B cell (primary cell): ENCODE measurements around the gene RHPN2. TPM values are rescaled to one million over a fixed set of nuclear protein-coding genes. Genes with fewer than 3 reads are reported as not detected.
"Not testable (repeated sequence)": the region's sequence is repeated elsewhere in the genome, so short reads cannot be mapped to it uniquely, and the experiment has no call there.

Experiments
- ATAC-seq: fragments of 200-7000 bp; cut with Tn5 transposase; one replicate; pipeline ENCODE4 v1.10.0; 2021; ENCODE audit warnings: low read depth, mild to moderate bottlenecking, moderate number of reproducible peaks, moderate library complexity
- CTCF ChIA-PET: fragments of 350-600 bp; sonication (Branson Sonifier 250); formaldehyde crosslinking; loops from one replicate; lab custom pipeline; 2021; ENCODE audit warnings: antibody characterized with exemption, inconsistent platforms; lab: Charles Lee
- POLR2A ChIA-PET: fragments of 350-600 bp; sonication (Branson Sonifier 250); formaldehyde crosslinking; loops from one replicate; lab custom pipeline; 2021; ENCODE audit warnings: antibody characterized with exemption; lab: Charles Lee
- DNase-seq: peaks from one replicate; pipeline ENCODE4 v3.0.0; 2013
- H2AFZ ChIP-seq: 2 replicates; pipeline ENCODE4 v1.6.1; 2012; ENCODE audit warnings: mild to moderate bottlenecking, low read depth, low read length; ENCODE audit not compliant: insufficient read depth, poor library complexity, severe bottlenecking
- H3K27ac ChIP-seq, 2 donors: 1 replicate in 1 of 2; 2 replicates in 1 of 2; pipeline ENCODE4 v1.5.1; 2012 to 2013; ENCODE audit warnings: low read length in 2 of 2, mild to moderate bottlenecking in 2 of 2, moderate library complexity in 1 of 2
- H3K27me3 ChIP-seq, 4 experiments: fragments of 200-600 bp in 1 of 4; sonication (generic) in 1 of 4; replicated peaks in 1 of 4; 1 replicate in 2 of 4; 2 replicates in 2 of 4; pipeline versions ENCODE4 v1.6.1 to v1.7.0; 2013 to 2016; ENCODE audit warnings: low read length in 3 of 4, mild to moderate bottlenecking in 2 of 4, mixed read lengths in 1 of 4, moderate library complexity in 1 of 4; ENCODE audit not compliant: insufficient read depth in 4 of 4, control insufficient read depth in 3 of 4; ENCODE audit errors: control extremely low read depth in 1 of 4
- H3K36me3 ChIP-seq, 2 experiments: replicated peaks in 1 of 2; 1 replicate in 1 of 2; 2 replicates in 1 of 2; pipeline versions ENCODE4 v1.6.1 to v1.7.1; 2013; ENCODE audit warnings: low read length in 1 of 2; ENCODE audit not compliant: insufficient read depth in 2 of 2, control insufficient read depth in 1 of 2; ENCODE audit errors: control extremely low read depth in 1 of 2, extremely low read depth in 1 of 2
- H3K4me1 ChIP-seq, 2 donors: fragments of 200-600 bp in 1 of 2; sonication (generic) in 1 of 2; 1 replicate in 1 of 2; 2 replicates in 1 of 2; pipeline versions ENCODE4 v1.5.1 to v1.6.1; 2013 to 2017; ENCODE audit warnings: low read length in 2 of 2; ENCODE audit not compliant: control insufficient read depth in 2 of 2, insufficient read depth in 2 of 2
- H3K4me2 ChIP-seq: replicated peaks from 2 replicates; pipeline ENCODE3; 2012; ENCODE audit warnings: mild to moderate bottlenecking, low read depth, low read length; ENCODE audit not compliant: poor library complexity, severe bottlenecking
- H3K4me3 ChIP-seq, 5 experiments: fragments of 200-600 bp in 1 of 5; sonication (generic) in 1 of 5; 1 replicate in 3 of 5; 2 replicates in 2 of 5; pipeline versions ENCODE4 v1.5.1 to v1.7.0; 2011 to 2016; ENCODE audit warnings: low read length in 4 of 5, mild to moderate bottlenecking in 4 of 5, low read depth in 2 of 5, control low read depth in 1 of 5, moderate library complexity in 1 of 5; ENCODE audit not compliant: insufficient read depth in 1 of 5; ENCODE audit errors: control extremely low read depth in 1 of 5, extremely low read depth in 1 of 5
- H3K79me2 ChIP-seq: fragments of 200-600 bp; sonication (generic); one replicate; pipeline ENCODE4 v1.6.0; 2016; ENCODE audit warnings: low read length; ENCODE audit not compliant: control insufficient read depth, insufficient read depth
- H3K9ac ChIP-seq: fragments of 200-600 bp; sonication (generic); 2 replicates; pipeline ENCODE4 v1.6.1; 2017; ENCODE audit warnings: mild to moderate bottlenecking, low read length, moderate library complexity
- H3K9me3 ChIP-seq, 3 donors: one replicate each; pipeline versions ENCODE4 v1.6.1 to v1.7.1; 2013; ENCODE audit warnings: low read length in 2 of 3; ENCODE audit not compliant: control insufficient read depth in 2 of 3, insufficient read depth in 1 of 3; ENCODE audit errors: control extremely low read depth in 1 of 3
- H4K20me1 ChIP-seq: 2 replicates; pipeline ENCODE4 v1.6.0; 2012; ENCODE audit warnings: mild to moderate bottlenecking, low read length; ENCODE audit not compliant: insufficient read depth, control insufficient read depth, poor library complexity, severe bottlenecking
- H3K27ac Mint-ChIP-seq: one replicate; pipeline ENCODE4 v1.8.0; 2021; ENCODE audit warnings: mixed read lengths
- H3K27me3 Mint-ChIP-seq: one replicate; pipeline ENCODE4 v1.8.0; 2021; ENCODE audit warnings: mixed read lengths
- H3K4me1 Mint-ChIP-seq: one replicate; pipeline ENCODE4 v1.8.0; 2021; ENCODE audit warnings: mixed read lengths
- H3K4me3 Mint-ChIP-seq: one replicate; pipeline ENCODE4 v1.8.0; 2021; ENCODE audit warnings: mixed read lengths
- H3K9me3 Mint-ChIP-seq: one replicate; pipeline ENCODE4 v1.8.0; 2022; ENCODE audit warnings: mixed read lengths; ENCODE audit not compliant: insufficient read depth
- WGBS: methylation state at CpG from one replicate; pipeline ENCODE4 v1.1.5; 2013; ENCODE audit warnings: missing lambda C conversion rate; ENCODE audit not compliant: insufficient coverage; 5-methylcytosine and 5-hydroxymethylcytosine counted together
- intact Hi-C: fragments of 100-400 bp; cut with micrococcal nuclease; formaldehyde crosslinking; loops from one replicate; pipeline ENCODE4 v1.10.0; 2022
- polyA plus RNA-seq: library from polyadenylated mRNA; depleted of rRNA; stranded (reverse); fragments of >200 nt; gene quantifications from 2 replicates; pipeline ENCODE4 v1.2.3, GENCODE V29; 2012
- total RNA-seq, 2 donors: library from RNA; stranded (reverse); fragments of 120-200 nt in 1 of 2; gene quantifications; 1 replicate in 1 of 2; 2 replicates in 1 of 2; pipeline versions ENCODE4 v1.2.3 to v1.2.4, GENCODE V29; 2013 to 2022

Gene RHPN2
- total and polyA plus RNA-seq, 2 donors (not counting 1 experiment from before 2014, with no cell fraction given) = 4.9 to 5.5 TPM

DNA sequence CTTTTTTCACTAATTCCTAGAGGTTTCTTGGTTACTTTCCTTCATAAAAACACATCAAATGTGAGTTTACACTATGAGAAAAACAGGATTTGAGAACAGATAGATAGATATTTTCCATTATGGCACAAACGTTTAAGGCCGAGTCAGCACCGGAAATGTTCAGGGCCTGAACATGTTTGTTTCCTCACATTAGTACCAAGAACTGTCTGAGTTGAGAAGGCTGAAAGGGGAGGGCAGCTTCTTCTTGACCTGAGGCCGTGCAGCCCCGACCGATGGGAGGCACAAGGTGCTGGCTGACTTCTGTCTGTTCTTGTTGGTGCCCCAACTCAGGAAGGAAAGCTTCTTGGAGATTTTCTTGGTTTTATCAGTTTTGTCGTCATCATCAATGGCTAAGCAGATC, 84.9 kb downstream of the RHPN2 start:
- H3K79me2 ChIP-seq, H3K4me1 ChIP-seq, H3K4me1 Mint-ChIP-seq, H3K27ac Mint-ChIP-seq, H3K9me3 ChIP-seq, H3K36me3 ChIP-seq, H3K9ac ChIP-seq, H3K9me3 Mint-ChIP-seq, H3K4me3 Mint-ChIP-seq, DNase-seq, ATAC-seq, CTCF ChIA-PET, H3K4me2 ChIP-seq, H3K27me3 Mint-ChIP-seq, H2AFZ ChIP-seq, H3K27me3 ChIP-seq, POLR2A ChIA-PET, H3K27ac ChIP-seq, H4K20me1 ChIP-seq, H3K4me3 ChIP-seq, intact Hi-C loops: not testable (repeated sequence)
- WGBS = no CpG with 5 or more reads among the region's 7 CpGs

DNA sequence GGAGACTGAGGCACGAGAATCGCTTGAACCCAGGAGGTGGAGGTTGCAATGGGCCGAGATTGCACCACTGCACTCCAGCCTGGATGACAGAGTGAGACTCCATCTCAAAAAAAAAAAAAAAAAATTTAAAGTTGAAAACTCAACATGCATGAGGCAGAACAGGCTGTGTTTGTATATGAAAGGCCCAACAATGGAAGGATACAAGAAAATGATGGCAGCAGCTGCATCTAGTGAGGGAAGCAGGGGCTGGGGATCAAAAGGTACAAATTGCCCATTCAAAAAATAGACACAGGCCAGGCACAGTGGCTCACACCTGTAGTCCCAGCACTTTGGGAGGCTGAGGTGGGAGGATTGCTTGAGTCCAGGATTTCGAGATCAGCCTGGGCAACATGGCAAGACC, 86.9 kb downstream of the RHPN2 start:
- POLR2A ChIA-PET, DNase-seq, H3K27ac Mint-ChIP-seq, H3K4me3 ChIP-seq, ATAC-seq, H4K20me1 ChIP-seq, H3K27me3 ChIP-seq, H3K9me3 ChIP-seq, H2AFZ ChIP-seq, H3K79me2 ChIP-seq, H3K9ac ChIP-seq, H3K27ac ChIP-seq, H3K36me3 ChIP-seq, H3K4me3 Mint-ChIP-seq, H3K4me1 Mint-ChIP-seq, H3K27me3 Mint-ChIP-seq, H3K4me2 ChIP-seq, H3K9me3 Mint-ChIP-seq, H3K4me1 ChIP-seq: not testable (repeated sequence)
- intact Hi-C loops = loop anchor here (2.0 kb wide), 1 partner anchor 149 kb away; no protein-coding TSS in a partner anchor
- CTCF ChIA-PET = interaction anchor here (0.6 to 0.7 kb wide), 3 partner anchors 53 to 1434 kb away, joined by 3 read pairs; no protein-coding TSS in a partner anchor
- no CpG with 5 or more reads among the region's 4 CpGs for WGBS
